ENCODE measurements around the gene TARBP2.

The TARBP2 gene

GRCh38 chr12:53514628-53515290, 13.7 kb downstream of the TARBP2 start:
- H3K36me3 ChIP-seq (ENCODE audit: control insufficient read depth in 1 of 2, insufficient read depth in 2 of 2, low read length in 2 of 2): peaks cover 36 to 80% of the 10 kb centered on the region in 2 donors
- H3K9me3 ChIP-seq (ENCODE audit: control insufficient read depth in 1 of 2, low read length in 2 of 2): no peaks in the 10 kb centered on the region
- no peak overlapping the region for H3K4me3 ChIP-seq (ENCODE audit: low read depth in 1 of 2, low read length in 2 of 2)
- no peak overlapping the region for H3K9ac ChIP-seq (ENCODE audit: low read depth in 1 of 2, low read length in 2 of 2)
- H3K27me3 ChIP-seq (ENCODE audit: control insufficient read depth in 1 of 2, insufficient read depth in 2 of 2, low read length in 2 of 2): no peaks in the 10 kb centered on the region
- no peaks in the 10 kb centered on the region for H3K4me1 ChIP-seq (ENCODE audit: control insufficient read depth in 1 of 2, insufficient read depth in 2 of 2, low read length in 2 of 2)
- no peak overlapping the region for H3K27ac ChIP-seq (ENCODE audit: low read depth, low read length)

- Histone ChIP-seq H3K9ac (ENCODE audit: low read depth in 1 of 2, low read length in 2 of 2) (no peak overlapping the region), H3K9me3 (ENCODE audit: control insufficient read depth in 1 of 2, low read length in 2 of 2) (no peaks in the 10 kb centered on the region), H3K36me3 (ENCODE audit: control insufficient read depth in 1 of 2, insufficient read depth in 2 of 2, low read length in 2 of 2) (peaks cover 41 to 78% of the 10 kb centered on the region in 2 donors), H3K27me3 (ENCODE audit: control insufficient read depth in 1 of 2, insufficient read depth in 2 of 2, low read length in 2 of 2) (no peaks in the 10 kb centered on the region), H3K4me3 (ENCODE audit: low read depth in 1 of 2, low read length in 2 of 2) (no peak overlapping the region), H3K4me1 (ENCODE audit: control insufficient read depth in 1 of 2, insufficient read depth in 2 of 2, low read length in 2 of 2) (no peaks in the 10 kb centered on the region), H3K27ac (ENCODE audit: low read depth, low read length) (no peak overlapping the region)
Observed at GRCh38 chr12:53515291-53515680, 14.2 kb downstream of the TARBP2 start.

GRCh38 chr12:53516758-53517455, 15.8 kb downstream of the TARBP2 start:
- no peaks in the 10 kb centered on the region for H3K27me3 ChIP-seq (ENCODE audit: control insufficient read depth in 1 of 2, insufficient read depth in 2 of 2, low read length in 2 of 2)
- H3K36me3 ChIP-seq (ENCODE audit: control insufficient read depth in 1 of 2, insufficient read depth in 2 of 2, low read length in 2 of 2): peaks cover 52 to 77% of the 10 kb centered on the region in 2 donors
- no peaks in the 10 kb centered on the region for H3K4me1 ChIP-seq (ENCODE audit: control insufficient read depth in 1 of 2, insufficient read depth in 2 of 2, low read length in 2 of 2)
- H3K9ac ChIP-seq (ENCODE audit: low read depth in 1 of 2, low read length in 2 of 2): no peak overlapping the region
- H3K9me3 ChIP-seq (ENCODE audit: control insufficient read depth in 1 of 2, low read length in 2 of 2): no peaks in the 10 kb centered on the region
- H3K27ac ChIP-seq (ENCODE audit: low read depth, low read length): no peak overlapping the region
- no peak overlapping the region for H3K4me3 ChIP-seq (ENCODE audit: low read depth in 1 of 2, low read length in 2 of 2)

- Histone ChIP-seq H3K4me3 (ENCODE audit: low read depth in 1 of 2, low read length in 2 of 2) (no peak overlapping the region), H3K9me3 (ENCODE audit: control insufficient read depth in 1 of 2, low read length in 2 of 2) (no peaks in the 10 kb centered on the region), H3K4me1 (ENCODE audit: control insufficient read depth in 1 of 2, insufficient read depth in 2 of 2, low read length in 2 of 2) (no peaks in the 10 kb centered on the region), H3K27me3 (ENCODE audit: control insufficient read depth in 1 of 2, insufficient read depth in 2 of 2, low read length in 2 of 2) (no peaks in the 10 kb centered on the region), H3K9ac (ENCODE audit: low read depth in 1 of 2, low read length in 2 of 2) (no peak overlapping the region), H3K36me3 (ENCODE audit: control insufficient read depth in 1 of 2, insufficient read depth in 2 of 2, low read length in 2 of 2) (peaks cover 61 to 77% of the 10 kb centered on the region in 2 donors), H3K27ac (ENCODE audit: low read depth, low read length) (no peak overlapping the region)
Observed at GRCh38 chr12:53518381-53518780, 17.3 kb downstream of the TARBP2 start.

GRCh38 chr12:53523131-53523530, 22.0 kb downstream of the TARBP2 start:
- peaks cover 37 to 69% of the 10 kb centered on the region in 2 donors for H3K36me3 ChIP-seq (ENCODE audit: control insufficient read depth in 1 of 2, insufficient read depth in 2 of 2, low read length in 2 of 2)
- H3K27me3 ChIP-seq (ENCODE audit: control insufficient read depth in 1 of 2, insufficient read depth in 2 of 2, low read length in 2 of 2): no peaks in the 10 kb centered on the region
- H3K4me1 ChIP-seq (ENCODE audit: control insufficient read depth in 1 of 2, insufficient read depth in 2 of 2, low read length in 2 of 2): no peaks in the 10 kb centered on the region
- no peak overlapping the region for H3K9ac ChIP-seq (ENCODE audit: low read depth in 1 of 2, low read length in 2 of 2)
- no peak overlapping the region for H3K4me3 ChIP-seq (ENCODE audit: low read depth in 1 of 2, low read length in 2 of 2)
- H3K9me3 ChIP-seq (ENCODE audit: control insufficient read depth in 1 of 2, low read length in 2 of 2): no peaks in the 10 kb centered on the region
- no peak overlapping the region for H3K27ac ChIP-seq (ENCODE audit: low read depth, low read length)

- Histone ChIP-seq H3K36me3 (ENCODE audit: control insufficient read depth in 1 of 2, insufficient read depth in 2 of 2, low read length in 2 of 2) (peaks cover 34 to 58% of the 10 kb centered on the region in 2 donors), H3K4me3 (ENCODE audit: low read depth in 1 of 2, low read length in 2 of 2) (no peak overlapping the region), H3K27ac (ENCODE audit: low read depth, low read length) (no peak overlapping the region), H3K4me1 (ENCODE audit: control insufficient read depth in 1 of 2, insufficient read depth in 2 of 2, low read length in 2 of 2) (no peaks in the 10 kb centered on the region), H3K27me3 (ENCODE audit: control insufficient read depth in 1 of 2, insufficient read depth in 2 of 2, low read length in 2 of 2) (no peaks in the 10 kb centered on the region), H3K9me3 (ENCODE audit: control insufficient read depth in 1 of 2, low read length in 2 of 2) (no peaks in the 10 kb centered on the region), H3K9ac (ENCODE audit: low read depth in 1 of 2, low read length in 2 of 2) (no peak overlapping the region)
Observed at GRCh38 chr12:53524476-53524875, 23.4 kb downstream of the TARBP2 start.

GRCh38 chr12:53530061-53530460, 29.0 kb downstream of the TARBP2 start:
- Histone ChIP-seq H3K36me3 (ENCODE audit: control insufficient read depth in 1 of 2, insufficient read depth in 2 of 2, low read length in 2 of 2) (peaks cover 36 to 61% of the 10 kb centered on the region in 2 donors), H3K4me3 (ENCODE audit: low read depth in 1 of 2, low read length in 2 of 2) (no peak overlapping the region), H3K9me3 (ENCODE audit: control insufficient read depth in 1 of 2, low read length in 2 of 2) (no peaks in the 10 kb centered on the region), H3K4me1 (ENCODE audit: control insufficient read depth in 1 of 2, insufficient read depth in 2 of 2, low read length in 2 of 2) (no peaks in the 10 kb centered on the region), H3K9ac (ENCODE audit: low read depth in 1 of 2, low read length in 2 of 2) (no peak overlapping the region), H3K27me3 (ENCODE audit: control insufficient read depth in 1 of 2, insufficient read depth in 2 of 2, low read length in 2 of 2) (no peaks in the 10 kb centered on the region), H3K27ac (ENCODE audit: low read depth, low read length) (no peak overlapping the region)

- Histone ChIP-seq H3K27me3 (ENCODE audit: control insufficient read depth in 1 of 2, insufficient read depth in 2 of 2, low read length in 2 of 2) (no peaks in the 10 kb centered on the region), H3K9ac (ENCODE audit: low read depth in 1 of 2, low read length in 2 of 2) (no peak overlapping the region), H3K27ac (ENCODE audit: low read depth, low read length) (no peak overlapping the region), H3K9me3 (ENCODE audit: control insufficient read depth in 1 of 2, low read length in 2 of 2) (no peaks in the 10 kb centered on the region), H3K4me1 (ENCODE audit: control insufficient read depth in 1 of 2, insufficient read depth in 2 of 2, low read length in 2 of 2) (no peaks in the 10 kb centered on the region), H3K4me3 (ENCODE audit: low read depth in 1 of 2, low read length in 2 of 2) (no peak overlapping the region), H3K36me3 (ENCODE audit: control insufficient read depth in 1 of 2, insufficient read depth in 2 of 2, low read length in 2 of 2) (peaks cover 37 to 61% of the 10 kb centered on the region in 2 donors)
Observed at GRCh38 chr12:53530920-53531319, 29.8 kb downstream of the TARBP2 start.

- Histone ChIP-seq H3K27ac (ENCODE audit: low read depth, low read length) (no peak overlapping the region), H3K36me3 (ENCODE audit: control insufficient read depth in 1 of 2, insufficient read depth in 2 of 2, low read length in 2 of 2) (peaks cover 37 to 68% of the 10 kb centered on the region in 2 donors)
Observed at GRCh38 chr12:53532021-53532420, 30.9 kb downstream of the TARBP2 start.

GRCh38 chr12:53532524-53533445, 31.7 kb downstream of the TARBP2 start:
- Histone ChIP-seq H3K27ac (ENCODE audit: low read depth, low read length) (no peak overlapping the region), H3K36me3 (ENCODE audit: control insufficient read depth in 1 of 2, insufficient read depth in 2 of 2, low read length in 2 of 2) (peaks cover 43 to 69% of the 10 kb centered on the region in 2 donors), H3K4me3 (ENCODE audit: low read depth in 1 of 2, low read length in 2 of 2) (no peak overlapping the region), H3K9me3 (ENCODE audit: control insufficient read depth in 1 of 2, low read length in 2 of 2) (no peaks in the 10 kb centered on the region), H3K27me3 (ENCODE audit: control insufficient read depth in 1 of 2, insufficient read depth in 2 of 2, low read length in 2 of 2) (no peaks in the 10 kb centered on the region), H3K4me1 (ENCODE audit: control insufficient read depth in 1 of 2, insufficient read depth in 2 of 2, low read length in 2 of 2) (peaks cover 0 to 3% of the 10 kb centered on the region in 2 donors), H3K9ac (ENCODE audit: low read depth in 1 of 2, low read length in 2 of 2) (no peak overlapping the region)

More at GRCh38 chr12:53532021-53532420, 30.9 kb downstream of the TARBP2 start:
- no peaks in the 10 kb centered on the region for H3K4me1 ChIP-seq (ENCODE audit: control insufficient read depth in 1 of 2, insufficient read depth in 2 of 2, low read length in 2 of 2)
- H3K9me3 ChIP-seq (ENCODE audit: control insufficient read depth in 1 of 2, low read length in 2 of 2): no peaks in the 10 kb centered on the region
- no peak overlapping the region for H3K9ac ChIP-seq (ENCODE audit: low read depth in 1 of 2, low read length in 2 of 2)
- H3K27me3 ChIP-seq (ENCODE audit: control insufficient read depth in 1 of 2, insufficient read depth in 2 of 2, low read length in 2 of 2): no peaks in the 10 kb centered on the region
- H3K4me3 ChIP-seq (ENCODE audit: low read depth in 1 of 2, low read length in 2 of 2): no peak overlapping the region
